Neural cell (in vitro differentiated cells): ENCODE results near the gene TMEM185B.

Experiments
- CTCF ChIP-seq: fragments of 450-650 bp; IDR thresholded peaks from 2 replicates; pipeline ENCODE4 v1.5.1; 2014; ENCODE audit warnings: antibody characterized with exemption, mild to moderate bottlenecking, moderate library complexity; ENCODE audit not compliant: poor library complexity, severe bottlenecking
- SMC3 ChIP-seq: fragments of 450-650 bp; conservative IDR thresholded peaks from 2 replicates; pipeline ENCODE4 v1.6.1; 2014; ENCODE audit warnings: antibody characterized with exemption, mild to moderate bottlenecking, moderate library complexity; ENCODE audit not compliant: poor library complexity

- TF ChIP-seq SMC3, result no peak
- no peak for TF ChIP-seq CTCF
Measured at GRCh38 chr2:120230515-120231471, 7.6 kb upstream of the TMEM185B start.
